Panc1 (cell line): ENCODE results near the gene DPY19L1. TPM values are rescaled to one million over a fixed set of nuclear protein-coding genes. Genes with fewer than 3 reads are reported as not detected.
"Not testable (repeated sequence)": the region's sequence is repeated elsewhere in the genome, so short reads cannot be mapped to it uniquely, and the experiment has no call there.

ENCODE experiments used
- ATAC-seq: fragments of 200-7000 bp; cut with Tn5 transposase; 2 replicates; pipeline ENCODE4 v1.9.1; 2020; ENCODE audit warnings: mild to moderate bottlenecking, moderate library complexity
- BruUV-seq: library from RNA; stranded (reverse); fragments of 400-500 nt; replicated peaks from 2 replicates; lab custom pipeline; 2021; lab: Mats Ljungman, UMichigan
- CTCF ChIA-PET: fragments of 300-600 bp; sonication (Branson Sonifier 250); formaldehyde crosslinking; loops from one replicate; lab custom pipeline; 2022; ENCODE audit warnings: antibody characterized with exemption; lab: Charles Lee
- POLR2A ChIA-PET: fragments of 300-600 bp; sonication (Branson Sonifier 250); formaldehyde crosslinking; loops from one replicate; lab custom pipeline; 2022; ENCODE audit warnings: antibody characterized with exemption; lab: Charles Lee
- DNase-seq: peaks from one replicate; pipeline ENCODE4 v3.0.0-alpha.2; 2010; ENCODE audit warnings: low read depth, low spot score
- H3K27ac ChIP-seq: 2 replicates; pipeline ENCODE4 v1.5.1; 2011; ENCODE audit warnings: mild to moderate bottlenecking, low read length, inconsistent platforms
- H3K27me3 ChIP-seq: fragments of 200-500 bp; sonication (Bioruptor generic); 2 replicates; pipeline ENCODE4 v1.6.0; 2014; ENCODE audit warnings: low read length, inconsistent platforms; ENCODE audit not compliant: control insufficient read depth, insufficient read depth
- H3K36me3 ChIP-seq: fragments of 200-500 bp; sonication (Bioruptor generic); 2 replicates; pipeline ENCODE4 v1.5.1; 2014; ENCODE audit warnings: inconsistent platforms, mild to moderate bottlenecking, low read length, moderate library complexity; ENCODE audit not compliant: control insufficient read depth, insufficient read depth
- H3K4me1 ChIP-seq: 2 replicates; pipeline ENCODE4 v1.5.1; 2011; ENCODE audit warnings: inconsistent platforms, mild to moderate bottlenecking, low read length, moderate library complexity; ENCODE audit not compliant: control insufficient read depth, insufficient read depth
- H3K4me3 ChIP-seq, 2 experiments: 2 replicates each; pipeline ENCODE4 v1.5.1; 2011 to 2012; ENCODE audit warnings: low read depth in 2 of 2, low read length in 2 of 2, mild to moderate bottlenecking in 2 of 2, inconsistent platforms in 1 of 2, moderate library complexity in 1 of 2
- H3K9me3 ChIP-seq: fragments of 200-500 bp; sonication (Bioruptor generic); 2 replicates; pipeline ENCODE4 v1.5.1; 2014; ENCODE audit warnings: low read depth, mild to moderate bottlenecking, inconsistent platforms, low read length, moderate library complexity; ENCODE audit not compliant: control insufficient read depth, insufficient read depth
- CTCF ChIP-seq: fragments of 450-650 bp; IDR thresholded peaks from 2 replicates; pipeline ENCODE4 v1.5.1; 2017; ENCODE audit warnings: mild to moderate bottlenecking
- POLR2AphosphoS5 ChIP-seq: IDR thresholded peaks from 2 replicates; pipeline ENCODE4 v1.6.1; 2012; ENCODE audit warnings: mild to moderate bottlenecking, low read depth, low read length, moderate library complexity
- SIN3A ChIP-seq: IDR thresholded peaks from 2 replicates; pipeline ENCODE4 v1.6.1; 2012; ENCODE audit warnings: low read depth, mild to moderate bottlenecking, low read length, moderate library complexity, borderline replicate concordance; ENCODE audit not compliant: insufficient read depth
- TCF7L2 ChIP-seq: IDR thresholded peaks from 2 replicates; pipeline ENCODE4 v1.6.1; 2011; ENCODE audit warnings: mild to moderate bottlenecking, low read depth, low read length, inconsistent platforms
- in situ Hi-C: cut with HindIII; loops from 2 replicates; pipeline ENCODE4 v1.10.0; 2016; ENCODE audit warnings: low sequenced_read_pairs, low pct_unique_long_range_greater_than_20kb
- intact Hi-C: fragments of 100-400 bp; cut with micrococcal nuclease; formaldehyde crosslinking; loops from one replicate; pipeline ENCODE4 v1.10.0; 2022; ENCODE audit not compliant: unreplicated experiment
- total RNA-seq: library from RNA; stranded (reverse); gene quantifications from one replicate; pipeline ENCODE4 v1.2.1, GENCODE V29; 2021; ENCODE audit not compliant: unreplicated experiment
- TF ChIP-seq, protein P1 (sequence below), 2 experiments: IDR thresholded peaks; 2 replicates each; pipeline ENCODE4 v1.6.1; 2011 to 2012; ENCODE audit warnings: low read depth in 2 of 2, control low read depth in 1 of 2, low read length in 1 of 2, mild to moderate bottlenecking in 1 of 2, moderate library complexity in 1 of 2; ENCODE audit not compliant: insufficient read depth in 1 of 2

The DPY19L1 gene
- total RNA-seq, 1 experiment from 2014 or later, result 103 TPM

- Histone ChIP-seq H3K9me3 (no peaks in the 10 kb centered on the region), H3K4me3 (no peak overlapping the region), H3K27ac (no peak overlapping the region), H3K4me1 (no peaks in the 10 kb centered on the region), H3K36me3 (no peaks in the 10 kb centered on the region; the same call in 1 of the 2 replicates), H3K27me3 (no peaks in the 10 kb centered on the region)
- ChIA-PET POLR2A (no interaction called here), CTCF (no interaction called here)
- in situ Hi-C loops (no loop called here), intact Hi-C loops (no loop called here)
- no peak for TF ChIP-seq TCF7L2
- TF ChIP-seq, protein P1, sequence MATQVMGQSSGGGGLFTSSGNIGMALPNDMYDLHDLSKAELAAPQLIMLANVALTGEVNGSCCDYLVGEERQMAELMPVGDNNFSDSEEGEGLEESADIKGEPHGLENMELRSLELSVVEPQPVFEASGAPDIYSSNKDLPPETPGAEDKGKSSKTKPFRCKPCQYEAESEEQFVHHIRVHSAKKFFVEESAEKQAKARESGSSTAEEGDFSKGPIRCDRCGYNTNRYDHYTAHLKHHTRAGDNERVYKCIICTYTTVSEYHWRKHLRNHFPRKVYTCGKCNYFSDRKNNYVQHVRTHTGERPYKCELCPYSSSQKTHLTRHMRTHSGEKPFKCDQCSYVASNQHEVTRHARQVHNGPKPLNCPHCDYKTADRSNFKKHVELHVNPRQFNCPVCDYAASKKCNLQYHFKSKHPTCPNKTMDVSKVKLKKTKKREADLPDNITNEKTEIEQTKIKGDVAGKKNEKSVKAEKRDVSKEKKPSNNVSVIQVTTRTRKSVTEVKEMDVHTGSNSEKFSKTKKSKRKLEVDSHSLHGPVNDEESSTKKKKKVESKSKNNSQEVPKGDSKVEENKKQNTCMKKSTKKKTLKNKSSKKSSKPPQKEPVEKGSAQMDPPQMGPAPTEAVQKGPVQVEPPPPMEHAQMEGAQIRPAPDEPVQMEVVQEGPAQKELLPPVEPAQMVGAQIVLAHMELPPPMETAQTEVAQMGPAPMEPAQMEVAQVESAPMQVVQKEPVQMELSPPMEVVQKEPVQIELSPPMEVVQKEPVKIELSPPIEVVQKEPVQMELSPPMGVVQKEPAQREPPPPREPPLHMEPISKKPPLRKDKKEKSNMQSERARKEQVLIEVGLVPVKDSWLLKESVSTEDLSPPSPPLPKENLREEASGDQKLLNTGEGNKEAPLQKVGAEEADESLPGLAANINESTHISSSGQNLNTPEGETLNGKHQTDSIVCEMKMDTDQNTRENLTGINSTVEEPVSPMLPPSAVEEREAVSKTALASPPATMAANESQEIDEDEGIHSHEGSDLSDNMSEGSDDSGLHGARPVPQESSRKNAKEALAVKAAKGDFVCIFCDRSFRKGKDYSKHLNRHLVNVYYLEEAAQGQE (IDR thresholded peaks at IDR 0.05; ENCODE audit: insufficient read depth in 1 of 2, low read depth in 2 of 2, low read length in 1 of 2), result no peak
- no peak for TF ChIP-seq SIN3A
- TF ChIP-seq POLR2AphosphoS5, result no peak
- TF ChIP-seq CTCF, result no peak
- ATAC-seq (no peak), DNase-seq (no peak)
- no TSS peak for BruUV-seq
These were observed 87.9 kb downstream of the DPY19L1 start for GRCh38 chr7:34949361-34949760.

DNA sequence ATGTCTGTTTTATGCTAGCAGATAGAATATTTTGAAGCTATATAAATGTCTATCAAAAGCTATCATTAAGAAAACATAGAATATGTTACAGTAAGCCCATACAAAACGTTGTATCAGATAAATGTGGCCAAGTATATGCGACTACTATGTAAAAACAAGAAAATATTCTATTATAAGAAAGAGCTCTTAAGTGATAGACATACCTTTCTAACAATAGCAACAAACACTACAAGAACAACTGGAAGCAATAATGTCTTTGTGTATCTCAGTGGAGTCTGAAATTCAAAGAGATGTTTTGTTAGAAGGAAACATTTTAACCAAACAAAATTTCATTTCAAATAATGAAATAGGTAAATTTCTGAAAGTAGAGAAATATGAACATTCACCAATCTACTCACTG, 89.9 kb downstream of the DPY19L1 start:
- DNase-seq, in situ Hi-C loops, H3K27me3 ChIP-seq, H3K27ac ChIP-seq, BruUV-seq, H3K9me3 ChIP-seq, H3K4me1 ChIP-seq, H3K36me3 ChIP-seq, H3K4me3 ChIP-seq, intact Hi-C loops, ATAC-seq, CTCF ChIA-PET, POLR2A ChIA-PET: not testable (repeated sequence)

DNA sequence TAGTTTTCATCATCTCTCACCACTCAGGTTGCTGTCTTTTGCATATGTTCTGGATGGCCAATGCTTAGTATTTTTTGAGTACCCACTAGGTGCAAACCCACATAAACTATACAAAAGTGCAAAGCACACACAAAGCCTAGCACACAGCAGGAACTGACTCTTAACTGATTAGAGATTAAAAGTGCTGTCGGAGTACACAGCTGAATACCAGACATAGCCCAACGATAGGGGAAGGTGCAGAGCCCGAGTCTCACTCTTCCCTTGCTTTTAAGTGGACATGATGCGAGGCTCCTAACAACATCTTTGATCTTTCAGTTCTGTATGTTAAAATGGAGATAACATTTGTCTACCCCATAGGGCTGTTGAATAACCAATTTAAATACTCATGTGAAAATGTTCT, 90.8 kb downstream of the DPY19L1 start:
- Histone ChIP-seq H3K27ac (no peak overlapping the region), H3K4me3 (no peak overlapping the region), H3K36me3 (no peaks in the 10 kb centered on the region; the same call in 1 of the 2 replicates), H3K9me3 (no peaks in the 10 kb centered on the region), H3K27me3 (no peaks in the 10 kb centered on the region), H3K4me1 (no peaks in the 10 kb centered on the region)
- intact Hi-C loops (no loop called here), in situ Hi-C loops (no loop called here)
- ChIA-PET CTCF (no interaction called here), POLR2A (no interaction called here)
- TF ChIP-seq, protein P1 (IDR thresholded peaks at IDR 0.05; ENCODE audit: insufficient read depth in 1 of 2, low read depth in 2 of 2, low read length in 1 of 2), result no peak
- TF ChIP-seq SIN3A (no peak), CTCF (no peak), TCF7L2 (no peak; the same call in 1 of the 2 replicates), POLR2AphosphoS5 (no peak)
- no TSS peak for BruUV-seq
- ATAC-seq (no peak), DNase-seq (no peak)

- H3K4me1 ChIP-seq, H3K27me3 ChIP-seq, intact Hi-C loops, CTCF ChIA-PET, in situ Hi-C loops, BruUV-seq, H3K27ac ChIP-seq, H3K9me3 ChIP-seq, H3K4me3 ChIP-seq, H3K36me3 ChIP-seq, POLR2A ChIA-PET, DNase-seq: not testable (repeated sequence)
- peak; percentile 34; the same call in 1 of the 2 replicates for ATAC-seq
These were observed 91.3 kb downstream of the DPY19L1 start for GRCh38 chr7:34945894-34946477.
